Neural progenitor cell (in vitro differentiated cells): ENCODE results near the gene PHLPP1. TPM values are rescaled to one million over a fixed set of nuclear protein-coding genes. Genes with fewer than 3 reads are reported as not detected.

Experiments used
- DNase-seq: peaks from one replicate; pipeline ENCODE4 v3.0.0-alpha.2; 2016; ENCODE audit warnings: low spot score
- H2AFZ ChIP-seq: fragments of 200-600 bp; sonication (generic); replicated peaks from 2 replicates; pipeline ENCODE4 v1.6.1; 2016; ENCODE audit warnings: antibody characterized with exemption
- H3F3A ChIP-seq: fragments of 200-600 bp; sonication (generic); 2 replicates; pipeline ENCODE4 v1.6.1; 2016; ENCODE audit warnings: antibody characterized with exemption, low read depth
- H3K27ac ChIP-seq: fragments of 200-600 bp; sonication (generic); 2 replicates; pipeline ENCODE4 v1.5.1; 2016; ENCODE audit warnings: mild to moderate bottlenecking
- H3K27me3 ChIP-seq: fragments of 200-600 bp; sonication (generic); 2 replicates; pipeline ENCODE4 v1.6.1; 2016; ENCODE audit warnings: mild to moderate bottlenecking, moderate library complexity
- H3K36me3 ChIP-seq: fragments of 200-600 bp; sonication (generic); 2 replicates; pipeline ENCODE4 v1.5.1; 2016
- H3K4me1 ChIP-seq: fragments of 200-600 bp; sonication (generic); 2 replicates; pipeline ENCODE4 v1.6.1; 2016; ENCODE audit warnings: mixed run types
- H3K4me2 ChIP-seq: fragments of 200-600 bp; sonication (generic); 2 replicates; pipeline ENCODE4 v1.6.1; 2016
- H3K4me3 ChIP-seq: fragments of 200-600 bp; sonication (generic); 2 replicates; pipeline ENCODE4 v1.5.1; 2016
- H3K79me2 ChIP-seq: fragments of 200-600 bp; sonication (generic); 2 replicates; pipeline ENCODE4 v1.6.1; 2016; ENCODE audit warnings: low read depth
- H3K9ac ChIP-seq: fragments of 200-600 bp; sonication (generic); 2 replicates; pipeline ENCODE4 v1.6.1; 2016
- H3K9me3 ChIP-seq: fragments of 200-600 bp; sonication (generic); 2 replicates; pipeline ENCODE4 v1.5.1; 2016; ENCODE audit warnings: low read depth
- H4K20me1 ChIP-seq: fragments of 200-600 bp; sonication (generic); 2 replicates; pipeline ENCODE4 v1.6.1; 2016; ENCODE audit warnings: low read depth
- H3K27ac Mint-ChIP-seq: 3 replicates; pipeline ENCODE4 v1.8.0; 2021; ENCODE audit warnings: mixed read lengths
- H3K27me3 Mint-ChIP-seq: 2 replicates; pipeline ENCODE4 v1.8.0; 2022; ENCODE audit warnings: low read depth, mild to moderate bottlenecking, inconsistent platforms, moderate library complexity, mixed read lengths; ENCODE audit not compliant: insufficient read depth
- H3K36me3 Mint-ChIP-seq: 3 replicates; pipeline ENCODE4 v1.8.0; 2021; ENCODE audit warnings: mixed read lengths
- H3K4me1 Mint-ChIP-seq: 3 replicates; pipeline ENCODE4 v1.8.0; 2021; ENCODE audit warnings: mixed read lengths
- H3K4me3 Mint-ChIP-seq: 3 replicates; pipeline ENCODE4 v1.8.0; 2021; ENCODE audit warnings: mild to moderate bottlenecking, moderate library complexity, mixed read lengths
- H3K9me3 Mint-ChIP-seq: 3 replicates; pipeline ENCODE4 v1.8.0; 2020; ENCODE audit warnings: mixed read lengths
- CTCF ChIP-seq: fragments of 200-600 bp; sonication (generic); IDR thresholded peaks from 2 replicates; pipeline ENCODE4 v1.5.1; 2017; ENCODE audit warnings: antibody characterized with exemption, mild to moderate bottlenecking
- EZH2 ChIP-seq: fragments of 200-600 bp; sonication (generic); IDR thresholded peaks from 2 replicates; pipeline ENCODE4 v1.6.1; 2017; ENCODE audit warnings: antibody characterized with exemption, mild to moderate bottlenecking, moderate library complexity
- EZH2phosphoT487 ChIP-seq: fragments of 200-600 bp; sonication (generic); IDR thresholded peaks from 2 replicates; pipeline ENCODE4 v1.6.1; 2017; ENCODE audit warnings: antibody characterized with exemption
- total RNA-seq: library from RNA; depleted of rRNA; stranded (reverse); fragments of >200 nt; gene quantifications from 2 replicates; pipeline ENCODE4 v1.2.3, GENCODE V29; 2015; ENCODE audit warnings: low replicate concordance

Gene PHLPP1
- total RNA-seq, 1 donor from 2014 or later: 20.8 TPM

GRCh38 chr18:62773691-62774090 lies 58.4 kb downstream of the PHLPP1 start:
- peaks cover 99% of the 10 kb centered on the region for H3K79me2 ChIP-seq
- H3K36me3 ChIP-seq: no peaks in the 10 kb centered on the region
- no peaks in the 10 kb centered on the region for H3K27me3 Mint-ChIP-seq
- H3K4me1 ChIP-seq: peaks cover 19% of the 10 kb centered on the region
- no peak overlapping the region for H3K4me3 Mint-ChIP-seq
- H3K9me3 ChIP-seq: no peaks in the 10 kb centered on the region
- no peak overlapping the region for H3K27ac ChIP-seq
- no peaks in the 10 kb centered on the region for H3K27me3 ChIP-seq
- peaks cover 3% of the 10 kb centered on the region for H3F3A ChIP-seq
- no peak overlapping the region for H3K4me3 ChIP-seq
- TF ChIP-seq EZH2phosphoT487 (no peak), CTCF (no peak), EZH2 (no peak)
- no peak overlapping the region for H3K9ac ChIP-seq
- peaks cover 13% of the 10 kb centered on the region for H3K36me3 Mint-ChIP-seq
- H3K4me1 Mint-ChIP-seq: peaks cover 30% of the 10 kb centered on the region
- H3K27ac Mint-ChIP-seq: peak overlapping the region; percentile 18
- H3K9me3 Mint-ChIP-seq: peaks cover 13% of the 10 kb centered on the region
- H2AFZ ChIP-seq: no peak overlapping the region
- DNase-seq: no peak
- peaks cover 48% of the 10 kb centered on the region for H4K20me1 ChIP-seq
- no peak overlapping the region for H3K4me2 ChIP-seq

- Histone ChIP-seq H3F3A (peaks cover 11% of the 10 kb centered on the region), H3K4me2 (no peak overlapping the region), H3K9ac (no peak overlapping the region), H3K4me3 (no peak overlapping the region), H3K36me3 (no peaks in the 10 kb centered on the region), H4K20me1 (peaks cover 69% of the 10 kb centered on the region), H3K27me3 (no peaks in the 10 kb centered on the region), H3K79me2 (peaks cover 100% of the 10 kb centered on the region), H2AFZ (no peak overlapping the region), H3K4me1 (peaks cover 31% of the 10 kb centered on the region), H3K9me3 (no peaks in the 10 kb centered on the region), H3K27ac (no peak overlapping the region)
- no peak for TF ChIP-seq CTCF
- no peak for TF ChIP-seq EZH2phosphoT487
- Mint-ChIP-seq H3K4me1 (peaks cover 38% of the 10 kb centered on the region), H3K4me3 (no peak overlapping the region), H3K27ac (no peak overlapping the region), H3K9me3 (peaks cover 11% of the 10 kb centered on the region), H3K27me3 (no peaks in the 10 kb centered on the region), H3K36me3 (peaks cover 8% of the 10 kb centered on the region)
- DNase-seq: no peak
These were observed 60.8 kb downstream of the PHLPP1 start for GRCh38 chr18:62776024-62776570.

GRCh38 chr18:62777814-62778213 lies 62.5 kb downstream of the PHLPP1 start:
- peaks cover 2% of the 10 kb centered on the region for H3K27me3 Mint-ChIP-seq
- Histone ChIP-seq H3K27ac (no peak overlapping the region), H3K4me2 (no peak overlapping the region)

More at GRCh38 chr18:62777814-62778213, 62.5 kb downstream of the PHLPP1 start:
- H3K36me3 ChIP-seq: no peaks in the 10 kb centered on the region
- H3K36me3 Mint-ChIP-seq: peaks cover 6% of the 10 kb centered on the region
- H3K4me1 Mint-ChIP-seq: peaks cover 49% of the 10 kb centered on the region
- H3K9me3 ChIP-seq: no peaks in the 10 kb centered on the region
- H4K20me1 ChIP-seq: peaks cover 74% of the 10 kb centered on the region
- H3K9ac ChIP-seq: no peak overlapping the region
- peaks cover 5% of the 10 kb centered on the region for H3K9me3 Mint-ChIP-seq
- H2AFZ ChIP-seq: no peak overlapping the region
- no peaks in the 10 kb centered on the region for H3K27me3 ChIP-seq
- TF ChIP-seq EZH2 (no peak), EZH2phosphoT487 (no peak), CTCF (no peak)
- H3F3A ChIP-seq: peaks cover 11% of the 10 kb centered on the region
- no peak overlapping the region for H3K4me3 ChIP-seq
- DNase-seq: no peak
- H3K4me1 ChIP-seq: peaks cover 30% of the 10 kb centered on the region
- peaks cover 100% of the 10 kb centered on the region for H3K79me2 ChIP-seq
- no peak overlapping the region for H3K4me3 Mint-ChIP-seq
- no peak overlapping the region for H3K27ac Mint-ChIP-seq
